D341Med (cell line): Measurements from ENCODE around the gene SYDE1.
"Not testable (repeated sequence)": the region's sequence is repeated elsewhere in the genome, so short reads cannot be mapped to it uniquely, and the experiment has no call there.

Experiments
- DNase-seq: peaks from one replicate; pipeline ENCODE4 v3.0.0; 2012; ENCODE audit warnings: low spot score

The SYDE1 gene, protein sequence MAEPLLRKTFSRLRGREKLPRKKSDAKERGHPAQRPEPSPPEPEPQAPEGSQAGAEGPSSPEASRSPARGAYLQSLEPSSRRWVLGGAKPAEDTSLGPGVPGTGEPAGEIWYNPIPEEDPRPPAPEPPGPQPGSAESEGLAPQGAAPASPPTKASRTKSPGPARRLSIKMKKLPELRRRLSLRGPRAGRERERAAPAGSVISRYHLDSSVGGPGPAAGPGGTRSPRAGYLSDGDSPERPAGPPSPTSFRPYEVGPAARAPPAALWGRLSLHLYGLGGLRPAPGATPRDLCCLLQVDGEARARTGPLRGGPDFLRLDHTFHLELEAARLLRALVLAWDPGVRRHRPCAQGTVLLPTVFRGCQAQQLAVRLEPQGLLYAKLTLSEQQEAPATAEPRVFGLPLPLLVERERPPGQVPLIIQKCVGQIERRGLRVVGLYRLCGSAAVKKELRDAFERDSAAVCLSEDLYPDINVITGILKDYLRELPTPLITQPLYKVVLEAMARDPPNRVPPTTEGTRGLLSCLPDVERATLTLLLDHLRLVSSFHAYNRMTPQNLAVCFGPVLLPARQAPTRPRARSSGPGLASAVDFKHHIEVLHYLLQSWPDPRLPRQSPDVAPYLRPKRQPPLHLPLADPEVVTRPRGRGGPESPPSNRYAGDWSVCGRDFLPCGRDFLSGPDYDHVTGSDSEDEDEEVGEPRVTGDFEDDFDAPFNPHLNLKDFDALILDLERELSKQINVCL

DNA sequence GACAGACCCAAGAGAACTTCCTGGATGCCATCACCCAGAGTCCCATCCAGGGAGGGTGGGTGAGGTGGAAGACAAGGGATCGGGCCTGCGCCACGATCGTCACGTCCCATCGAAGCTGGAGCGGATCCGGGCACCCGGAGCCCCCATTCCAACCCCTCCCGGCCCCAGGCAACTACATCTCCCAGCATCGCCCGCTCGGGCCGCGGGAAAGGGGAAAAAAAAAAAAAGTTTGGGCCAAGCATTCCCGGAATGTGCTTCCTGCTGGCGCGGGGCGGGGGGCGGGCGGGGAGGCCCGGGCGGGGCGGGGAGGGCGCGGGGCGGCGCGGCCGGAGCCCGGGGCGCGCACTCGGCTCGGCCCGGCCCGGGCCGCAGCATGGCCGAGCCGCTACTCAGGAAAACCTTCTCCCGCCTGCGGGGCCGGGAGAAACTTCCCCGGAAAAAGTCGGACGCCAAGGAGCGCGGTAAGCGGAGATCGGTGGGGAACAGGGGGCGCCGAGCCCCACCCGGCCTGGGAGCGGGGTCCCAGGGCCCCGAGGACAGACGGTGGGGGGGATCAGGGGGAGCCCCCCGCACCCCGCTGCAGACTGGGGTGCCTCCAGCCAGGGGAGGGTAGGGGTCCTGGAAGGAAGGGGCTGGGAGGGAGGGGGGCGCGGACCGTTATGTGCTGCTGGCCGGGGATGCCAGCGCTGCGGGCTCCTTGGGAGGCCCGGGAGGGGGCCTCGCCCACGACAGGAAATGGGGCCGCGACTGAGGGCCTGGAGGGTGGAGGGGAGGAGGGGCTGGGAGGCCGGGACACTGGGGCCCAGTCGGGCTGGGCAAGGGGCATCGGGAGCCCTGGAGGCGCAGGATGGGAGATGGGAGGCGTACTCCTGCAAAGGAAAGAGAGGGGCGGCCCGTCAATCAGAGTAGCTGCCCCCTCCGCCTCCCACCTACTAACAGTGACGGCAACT is at the start of gene SYDE1:
Gene SYDE1, plus strand, starts transcription at position 341 of the 950 bp plus-strand sequence. Its CDS starts 33 bp downstream, at position 374.
- DNase-seq = peak; percentile 54

DNA sequence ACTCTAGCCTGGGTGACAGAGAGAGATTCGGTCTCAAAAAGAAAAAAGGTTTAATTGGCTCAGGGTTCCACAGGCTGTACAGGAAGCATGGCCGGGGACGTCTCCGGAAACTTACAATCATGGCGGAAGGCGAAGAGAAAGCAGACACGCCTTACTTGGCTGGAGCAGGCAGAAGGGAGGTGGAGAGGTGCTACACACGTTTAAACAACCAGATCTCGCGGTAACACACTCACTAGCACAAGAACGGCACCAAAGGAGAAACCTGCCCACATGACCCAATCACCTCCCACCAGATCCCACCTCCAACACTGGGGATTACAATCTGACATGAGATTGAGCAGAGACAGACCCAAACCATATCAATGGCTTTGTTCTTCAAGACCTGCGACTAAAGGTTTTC is 45.2 kb upstream of the SYDE1 start:
- no peak for DNase-seq

DNA sequence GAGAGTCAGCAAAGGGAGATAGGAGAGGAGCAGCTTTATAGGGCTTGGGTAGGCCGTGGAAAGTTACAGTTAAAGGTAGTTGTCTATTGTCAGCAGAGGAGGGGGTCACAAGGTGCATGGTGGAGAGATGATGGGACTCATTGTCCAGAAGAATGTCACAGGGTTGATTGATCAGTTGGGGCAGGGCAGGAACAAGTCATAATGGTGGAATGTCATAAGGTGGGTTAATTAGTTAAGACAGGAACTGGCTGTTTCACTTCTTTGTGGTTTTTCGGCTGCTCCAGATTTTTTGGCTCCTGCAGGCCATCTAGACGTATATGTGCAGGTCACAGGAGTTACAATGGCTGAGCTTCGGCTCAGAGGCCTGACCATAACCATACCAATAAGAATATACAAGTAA is 36.8 kb upstream of the SYDE1 start:
- not testable (repeated sequence) for DNase-seq

DNA sequence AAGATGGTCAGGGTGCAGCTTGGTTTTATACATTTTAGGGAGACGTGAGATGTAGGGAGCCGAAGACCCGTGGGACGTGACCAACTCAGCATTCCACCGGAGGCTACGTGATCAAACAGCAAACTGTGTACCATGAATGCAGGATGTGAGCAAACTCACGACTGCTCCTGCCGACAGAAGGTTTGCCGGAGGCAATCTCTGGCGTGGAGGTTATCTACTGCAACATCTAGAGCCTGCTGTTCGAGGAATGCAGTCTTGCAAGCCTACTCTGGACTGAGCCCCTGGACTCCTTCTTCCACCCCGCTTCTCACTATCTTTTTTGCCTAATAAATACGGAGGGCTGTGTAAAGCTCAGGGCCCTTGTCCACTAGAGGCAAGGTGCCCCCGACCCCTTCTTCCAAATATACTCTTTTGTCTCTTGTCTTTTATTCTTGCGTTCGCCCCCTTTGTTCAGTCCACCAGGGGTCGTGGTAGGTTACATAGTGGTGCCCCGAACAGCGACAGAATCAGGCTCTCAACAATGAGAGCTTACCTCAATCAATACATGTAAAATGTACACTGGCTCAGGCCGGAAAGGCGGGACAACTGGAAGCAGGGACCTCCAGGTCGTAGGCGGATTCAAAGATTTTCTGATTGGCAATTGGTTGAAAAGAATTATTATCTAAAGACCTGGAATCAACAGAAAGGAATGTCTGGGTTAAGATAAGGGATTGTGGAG is 34.1 kb upstream of the SYDE1 start:
- no peak for DNase-seq

DNA sequence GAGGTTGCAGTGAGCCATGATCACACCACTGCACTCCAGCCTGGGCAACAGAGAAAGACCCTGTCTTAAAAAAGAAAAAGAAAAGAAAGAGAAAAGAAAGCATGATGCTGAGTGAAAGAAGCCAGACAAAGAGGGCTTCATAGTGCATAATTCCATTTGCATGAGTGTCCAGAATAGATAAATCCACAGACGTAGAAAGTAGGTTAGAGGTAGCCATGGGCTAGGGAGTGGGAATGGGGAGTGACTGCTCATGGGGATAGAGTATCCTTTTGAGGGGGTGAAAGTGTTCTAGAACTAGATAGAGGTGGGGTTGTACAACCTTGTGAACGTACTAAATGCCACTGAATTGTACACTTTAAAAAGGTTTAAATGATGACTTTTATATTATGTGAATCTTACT is 32.8 kb upstream of the SYDE1 start:
- no peak for DNase-seq

DNA sequence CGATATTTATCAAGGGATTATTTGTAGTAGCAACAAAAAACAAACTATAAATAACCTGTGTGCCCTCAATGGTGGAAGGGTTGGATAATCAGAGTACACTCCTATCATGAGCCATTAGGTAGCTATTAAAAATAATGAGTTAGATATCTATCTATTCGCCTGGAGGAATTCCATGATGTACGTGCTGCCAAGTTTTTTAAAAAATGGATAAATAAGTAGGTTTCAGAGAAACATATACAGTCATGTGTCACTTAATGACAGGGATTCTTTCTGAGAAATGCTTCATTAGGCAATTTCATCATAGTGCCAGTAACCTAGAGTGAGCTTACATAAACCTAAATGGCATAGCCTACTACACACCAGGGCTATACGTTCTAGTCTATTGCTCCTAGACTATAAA is 31.4 kb upstream of the SYDE1 start:
- DNase-seq = no peak

DNA sequence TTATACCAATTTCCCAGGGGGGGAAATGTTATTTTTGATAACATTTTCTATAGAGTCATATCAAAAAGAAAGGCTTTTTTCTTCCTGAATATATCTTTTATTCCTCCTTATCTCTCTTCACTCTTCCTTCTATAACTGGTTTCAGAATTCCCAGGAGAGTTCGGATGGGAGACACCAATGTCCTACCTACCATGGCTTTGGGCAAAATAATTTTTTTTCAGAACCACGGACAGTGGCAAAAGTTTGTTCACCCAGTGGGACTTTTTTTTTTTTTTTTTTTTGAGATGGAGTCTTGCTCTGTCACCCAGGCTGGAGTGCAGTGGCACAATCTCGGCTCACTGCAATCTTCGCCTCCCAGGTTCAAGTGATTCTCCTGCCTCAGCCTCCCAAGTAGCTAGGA is 27.2 kb upstream of the SYDE1 start:
- not testable (repeated sequence) for DNase-seq

DNA sequence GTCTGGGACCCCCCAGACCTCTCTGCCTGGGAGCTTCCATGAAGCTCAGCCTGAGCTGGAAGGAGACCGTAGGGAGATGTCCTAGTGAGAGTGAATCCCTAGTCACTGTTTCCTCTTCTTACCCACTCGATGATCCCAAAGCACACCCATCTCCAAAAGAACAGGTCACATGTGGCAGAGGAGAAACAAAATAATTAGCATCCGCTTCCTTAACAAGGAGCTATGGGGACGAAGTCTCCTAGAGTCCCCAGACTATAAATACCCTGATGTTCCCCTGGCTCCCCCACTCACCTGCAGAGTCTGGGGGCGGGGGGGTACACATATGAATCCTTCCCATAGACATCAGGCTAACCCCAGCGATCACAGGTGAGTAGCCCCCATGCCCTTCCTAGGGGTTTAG is 25.3 kb upstream of the SYDE1 start, which contains the start of gene OR1I1:
Gene OR1I1, plus strand, starts transcription at position 301 of the 400 bp plus-strand sequence. CDS start 4,855 bp downstream, outside the sequence.
- no peak for DNase-seq

DNA sequence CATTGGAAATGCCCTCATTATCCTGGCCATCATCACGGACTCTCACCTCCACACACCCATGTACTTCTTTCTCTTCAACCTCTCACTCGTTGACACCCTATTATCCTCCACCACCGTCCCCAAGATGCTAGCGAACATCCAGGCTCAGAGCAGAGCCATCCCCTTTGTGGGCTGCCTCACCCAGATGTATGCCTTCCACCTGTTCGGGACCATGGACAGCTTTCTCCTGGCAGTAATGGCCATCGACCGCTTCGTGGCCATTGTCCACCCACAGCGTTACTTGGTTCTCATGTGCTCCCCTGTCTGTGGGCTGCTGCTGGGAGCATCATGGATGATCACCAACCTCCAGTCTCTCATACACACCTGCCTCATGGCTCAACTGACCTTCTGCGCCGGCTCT is 20.0 kb upstream of the SYDE1 start:
- no peak for DNase-seq

DNA sequence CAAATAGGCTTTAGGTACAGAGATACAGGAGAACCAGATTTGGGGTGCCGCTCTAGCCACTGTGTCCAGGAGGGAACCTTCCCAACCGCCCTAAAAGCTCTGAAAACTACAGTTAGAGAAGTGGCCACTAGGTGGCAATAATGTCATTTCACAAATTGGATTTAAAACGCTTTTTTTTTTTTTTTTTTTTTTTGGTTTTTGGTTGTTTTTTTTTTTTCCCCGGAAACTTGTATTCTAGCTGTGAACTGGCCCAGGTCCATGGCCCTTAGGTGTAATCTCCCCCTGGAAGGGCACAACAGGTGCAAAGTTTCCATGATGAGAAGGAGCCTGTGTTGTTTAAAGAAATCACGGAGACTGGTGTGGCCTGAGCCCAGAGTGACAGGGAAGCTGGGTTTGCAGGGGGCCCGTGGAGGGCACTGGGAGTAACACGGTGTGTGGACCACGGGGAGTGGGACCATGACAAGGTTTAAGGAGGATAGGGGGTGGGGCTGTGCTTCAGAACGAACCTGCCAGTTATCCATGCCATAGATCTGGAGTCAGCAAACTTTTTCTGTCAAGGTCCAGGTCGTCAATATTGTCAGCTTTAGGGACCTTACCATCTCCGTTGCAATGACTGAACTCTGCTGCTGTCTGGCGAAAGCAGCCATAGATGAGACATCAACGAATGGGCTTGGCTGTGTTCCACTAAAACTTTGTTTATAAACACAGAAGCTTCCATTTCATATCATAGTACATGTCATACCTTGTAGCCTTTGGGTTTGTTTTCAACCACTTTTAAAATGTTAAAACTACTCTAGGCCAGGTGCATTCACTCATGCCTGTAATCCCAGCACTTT is 15.1 kb upstream of the SYDE1 start:
- DNase-seq = peak; percentile 61

DNA sequence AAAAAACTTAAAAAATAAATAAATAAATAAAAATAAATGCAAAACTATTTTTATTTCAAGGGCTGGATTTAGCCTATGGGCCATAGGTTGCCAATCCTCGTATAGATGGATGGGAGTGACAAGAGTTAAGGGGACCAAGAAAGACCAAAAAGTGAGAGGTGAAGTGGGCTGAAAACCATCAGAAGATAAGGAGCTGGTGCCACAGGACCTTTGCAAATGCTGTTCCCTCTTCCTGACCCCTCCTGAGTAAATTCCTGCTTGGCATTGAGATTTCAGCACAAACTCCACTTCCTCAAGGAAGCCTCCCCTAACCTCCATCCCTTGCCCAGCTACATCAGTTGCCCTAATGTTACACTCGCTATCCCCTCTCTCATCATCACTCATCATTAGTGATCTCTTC is 14.2 kb upstream of the SYDE1 start:
- no peak for DNase-seq

DNA sequence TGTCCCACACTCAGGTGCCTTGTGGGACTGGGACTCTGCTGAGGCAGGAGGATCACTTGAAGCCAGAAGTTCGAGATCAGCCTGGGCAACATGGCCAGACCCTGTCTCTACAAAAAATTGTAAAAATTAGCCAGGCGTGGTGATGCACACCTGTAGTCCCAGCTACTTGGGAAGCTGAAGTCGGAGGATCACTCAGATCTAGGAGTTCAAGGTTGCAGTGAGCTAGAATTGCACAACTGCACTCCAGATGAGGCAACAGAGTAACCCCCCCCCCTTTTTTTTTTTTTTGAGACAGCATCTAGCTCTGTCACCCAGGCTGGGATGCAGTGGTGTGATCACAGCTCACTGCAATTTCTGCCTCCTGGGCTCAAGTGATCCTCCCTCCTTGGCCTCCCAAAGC is 11.0 kb upstream of the SYDE1 start:
- DNase-seq = no peak

DNA sequence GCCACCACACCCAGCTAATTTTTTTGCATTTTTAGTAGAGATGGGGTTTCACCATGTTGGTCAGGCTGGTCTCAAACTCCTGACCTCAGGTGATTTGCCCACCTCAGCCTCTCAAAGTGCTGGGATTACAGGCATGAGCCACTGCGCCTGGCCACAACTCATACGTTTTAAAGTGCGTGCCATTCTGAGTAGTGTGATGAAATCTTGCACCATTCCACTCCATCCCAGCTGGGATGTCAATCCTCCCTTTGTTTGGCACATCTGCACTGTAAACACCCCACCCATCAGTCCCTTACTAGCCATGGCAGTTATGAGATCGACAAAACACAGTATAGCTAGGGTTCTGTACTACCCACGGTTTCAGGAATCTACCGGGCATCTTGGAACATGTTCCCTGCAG is 9.2 kb upstream of the SYDE1 start:
- not testable (repeated sequence) for DNase-seq

DNA sequence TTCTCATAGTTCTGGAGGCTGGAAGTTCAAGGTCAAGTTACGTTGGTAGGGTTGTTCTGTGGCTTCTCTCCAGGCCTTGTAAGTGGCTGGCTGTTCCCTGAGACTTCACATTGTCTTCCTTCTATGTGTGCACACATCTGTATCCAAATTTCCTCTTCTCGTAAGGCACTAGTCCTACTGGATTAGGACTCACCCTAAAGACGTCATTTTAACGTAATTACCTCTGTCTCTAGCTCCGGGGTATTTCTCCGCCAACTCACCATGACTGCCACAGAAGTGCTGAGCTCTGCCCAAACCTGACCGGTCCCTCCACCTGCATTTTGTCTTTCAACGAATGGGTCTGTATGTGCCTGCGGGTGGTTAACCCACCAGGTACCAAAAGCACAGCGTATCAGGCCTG is 8.7 kb upstream of the SYDE1 start:
- DNase-seq = no peak

DNA sequence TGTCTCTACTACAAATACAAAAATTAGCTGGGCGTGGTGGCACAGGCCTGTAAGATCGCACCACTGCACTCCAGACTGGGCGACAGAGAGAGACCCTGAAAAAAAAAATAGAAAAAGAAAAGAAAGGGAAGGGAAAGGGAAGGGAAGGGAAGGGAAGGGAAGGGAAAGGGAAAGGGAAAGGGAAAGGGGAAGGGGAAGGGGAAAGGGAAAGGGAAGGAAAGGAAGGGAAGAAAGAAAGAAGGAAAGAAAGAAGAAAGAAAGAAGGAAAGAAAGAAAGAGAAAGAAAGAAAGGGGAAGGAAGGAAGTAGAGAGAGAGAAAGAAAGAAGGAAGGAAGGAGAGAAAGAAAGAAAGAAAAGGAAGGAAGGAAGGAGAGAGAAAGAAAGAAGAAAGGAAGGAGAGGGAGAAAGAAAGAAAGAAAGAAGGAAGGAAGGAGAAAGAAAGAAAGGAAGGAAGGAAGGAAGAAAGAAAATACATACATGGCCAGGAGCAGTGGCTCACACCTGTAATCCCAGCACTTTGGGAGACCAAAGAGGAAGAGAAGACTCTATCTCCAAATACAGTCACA is 8.1 kb upstream of the SYDE1 start:
- no peak for DNase-seq

DNA sequence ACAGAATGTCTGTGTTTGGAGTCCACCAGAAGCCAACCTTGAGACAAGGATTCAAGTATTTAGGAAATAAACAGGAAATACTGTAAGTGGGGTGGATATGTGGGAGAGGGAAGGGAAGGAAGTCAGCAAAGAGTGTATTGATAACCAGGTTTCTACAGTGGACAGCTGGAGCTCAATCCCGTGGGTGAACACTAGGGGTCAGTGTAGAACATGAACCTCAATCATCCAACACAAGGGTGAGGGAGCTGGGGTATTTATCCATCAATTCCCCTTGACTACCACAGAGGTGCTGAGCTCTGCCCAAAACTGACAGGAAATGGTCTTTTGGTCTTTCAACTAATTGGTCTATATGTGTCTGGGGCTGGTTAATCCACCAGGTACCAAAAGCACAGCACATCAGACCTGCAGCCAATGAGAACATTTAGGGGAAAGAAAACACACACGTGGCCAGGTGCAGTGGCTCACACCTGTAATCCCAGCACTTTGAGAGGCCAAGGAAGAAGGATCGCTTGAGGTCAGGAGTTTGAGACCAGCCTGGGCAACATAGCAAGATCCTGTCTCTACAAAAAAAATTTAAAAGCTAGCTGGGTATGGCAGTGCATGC is 5.6 kb upstream of the SYDE1 start:
- peak; percentile 58 for DNase-seq

DNA sequence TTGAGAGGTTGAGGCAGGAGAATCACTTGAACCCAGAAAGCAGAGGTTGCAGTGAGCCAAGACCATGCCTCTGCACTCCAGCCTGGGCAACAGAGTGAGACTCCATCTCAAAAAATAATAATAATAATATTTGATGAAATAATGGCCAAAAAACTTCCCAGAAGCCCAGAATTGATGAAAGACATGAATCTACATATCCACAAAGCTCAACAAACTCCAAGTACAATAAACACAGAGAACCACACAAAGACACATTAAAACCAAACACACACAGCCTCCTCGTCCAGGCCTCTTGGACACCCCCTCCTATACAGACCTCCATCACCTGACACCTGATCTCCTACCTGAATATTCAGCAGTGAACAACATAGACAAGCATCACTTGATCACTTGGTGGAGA is 3.2 kb upstream of the SYDE1 start:
- DNase-seq = no peak

DNA sequence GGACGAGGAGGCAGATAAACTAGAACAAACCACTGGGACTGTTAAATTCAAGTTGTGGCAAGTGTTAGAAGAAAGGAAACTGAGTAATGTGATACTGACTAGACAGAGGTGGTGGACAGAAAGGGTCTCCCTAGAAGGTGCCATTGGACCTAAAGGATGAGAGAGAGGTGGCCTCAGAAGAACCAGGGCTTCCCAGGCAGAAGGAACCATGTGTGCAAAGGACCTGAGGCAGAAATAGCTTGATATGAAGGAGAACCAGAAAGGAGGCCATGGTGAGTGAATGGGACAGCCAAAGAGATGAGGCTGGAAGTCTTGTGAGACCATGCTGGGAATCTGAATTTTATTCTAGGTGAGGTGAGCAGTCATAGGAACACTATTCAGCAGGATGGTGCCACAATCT is 2.8 kb upstream of the SYDE1 start:
- DNase-seq = no peak

DNA sequence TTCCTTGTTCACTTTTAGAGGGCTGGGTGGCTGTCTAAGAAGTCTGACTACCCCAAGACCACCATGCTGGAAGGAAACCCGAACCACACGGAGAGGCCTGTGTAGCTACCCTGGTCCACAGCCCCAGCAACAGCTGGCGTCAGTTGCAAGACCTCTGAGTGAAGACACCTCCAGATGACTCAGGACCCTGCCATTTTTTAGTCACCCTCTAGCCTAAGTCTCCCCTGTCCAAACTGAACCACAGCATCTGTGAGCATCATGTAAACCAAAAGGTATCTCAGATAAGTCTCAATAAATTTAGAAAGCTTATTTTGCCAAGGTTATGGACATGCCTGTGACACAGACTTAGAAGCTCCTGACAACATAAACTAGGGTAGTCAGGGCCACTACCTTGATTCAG is 2.2 kb upstream of the SYDE1 start:
- DNase-seq = no peak
